NCI-H510A treated with DMSO at 0.1 percent for 48 hours (cell line): ENCODE results near the gene ST3GAL6.

Experiments
- DNase-seq: peaks from one replicate; lab custom pipeline; 2025; lab: John Stamatoyannopoulos, UW

The ST3GAL6 gene, protein sequence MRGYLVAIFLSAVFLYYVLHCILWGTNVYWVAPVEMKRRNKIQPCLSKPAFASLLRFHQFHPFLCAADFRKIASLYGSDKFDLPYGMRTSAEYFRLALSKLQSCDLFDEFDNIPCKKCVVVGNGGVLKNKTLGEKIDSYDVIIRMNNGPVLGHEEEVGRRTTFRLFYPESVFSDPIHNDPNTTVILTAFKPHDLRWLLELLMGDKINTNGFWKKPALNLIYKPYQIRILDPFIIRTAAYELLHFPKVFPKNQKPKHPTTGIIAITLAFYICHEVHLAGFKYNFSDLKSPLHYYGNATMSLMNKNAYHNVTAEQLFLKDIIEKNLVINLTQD

DNA sequence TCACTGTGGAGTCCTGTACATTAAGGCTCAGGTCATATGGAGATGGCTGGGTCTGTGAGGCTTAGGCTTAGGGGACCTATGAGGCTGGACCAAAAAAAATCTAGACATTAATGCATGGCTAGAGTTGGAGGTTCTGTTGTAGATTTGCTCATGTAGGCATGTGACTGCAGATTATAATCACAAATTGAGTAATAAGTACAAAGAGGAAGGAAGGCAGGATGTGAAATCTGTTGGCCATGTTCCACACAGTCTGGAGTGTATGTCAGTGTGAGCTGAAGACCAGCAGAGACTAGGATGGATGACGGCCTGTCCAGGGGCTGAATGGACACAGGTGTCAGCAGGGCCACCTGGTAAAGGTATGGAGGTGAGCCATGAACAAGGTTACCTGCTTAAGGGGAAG lies at the start of gene ST3GAL6:
TSS of gene ST3GAL6 (plus strand) at position 265 of the 400 bp plus-strand sequence. CDS start 5,101 bp downstream, outside the sequence.
- DNase-seq = no peak

DNA sequence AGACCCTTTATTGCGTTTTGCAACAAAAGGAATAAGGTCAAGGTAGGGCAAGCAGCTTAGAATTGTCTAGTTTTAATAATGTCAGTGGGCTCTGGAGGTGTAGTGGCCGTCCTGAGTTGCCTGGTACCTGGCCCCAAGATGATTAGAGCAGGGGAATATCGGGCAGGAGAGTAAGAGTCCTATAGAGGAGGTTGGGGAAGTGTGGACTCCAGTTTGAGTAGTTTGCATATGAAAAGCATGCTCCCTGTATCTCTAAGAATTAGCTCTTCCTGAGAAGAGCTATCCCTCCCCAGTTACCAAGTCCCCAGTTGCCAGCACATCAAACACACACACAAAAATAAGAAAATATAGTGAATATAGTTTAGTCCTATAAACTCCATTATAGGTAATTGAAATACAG lies 49.2 kb upstream of the ST3GAL6 start:
- DNase-seq = no peak

DNA sequence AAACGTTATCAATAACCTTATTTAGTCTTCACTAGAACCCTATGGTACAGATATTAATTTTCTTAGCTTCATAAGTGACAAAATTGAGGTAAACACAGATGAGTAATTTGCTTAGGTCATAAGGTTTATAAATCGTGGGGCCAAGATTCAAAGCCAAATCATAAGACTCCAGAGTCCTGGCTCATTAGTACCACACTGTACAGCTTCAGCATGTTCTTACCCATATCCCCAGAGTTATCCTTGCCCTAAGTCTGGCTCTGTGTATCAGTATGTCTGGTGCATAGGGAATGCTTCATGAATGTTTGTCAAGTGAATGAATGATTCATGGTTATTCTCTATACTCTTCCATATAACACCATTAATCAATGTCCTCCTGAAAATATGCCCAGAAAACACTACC lies 45.6 kb upstream of the ST3GAL6 start:
- no peak for DNase-seq

DNA sequence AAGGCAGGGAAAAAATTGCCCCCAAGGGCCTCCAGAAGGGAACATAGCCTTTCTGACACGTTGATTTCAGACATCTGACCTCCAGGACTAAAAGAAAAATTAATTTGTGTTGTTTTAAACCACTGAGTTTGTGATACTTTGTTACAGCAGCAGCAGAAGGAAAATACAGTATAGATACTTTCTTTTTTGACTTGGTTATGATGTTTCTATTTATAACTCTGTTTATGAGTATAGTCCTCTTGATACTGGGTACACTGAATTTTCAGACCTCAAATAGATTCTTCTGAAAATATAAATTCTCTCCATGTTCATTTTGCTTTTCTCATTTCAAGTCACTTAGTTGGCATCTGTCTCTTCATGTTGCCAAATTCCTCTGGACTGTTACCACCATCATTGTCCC lies 44.4 kb upstream of the ST3GAL6 start:
- no peak for DNase-seq

DNA sequence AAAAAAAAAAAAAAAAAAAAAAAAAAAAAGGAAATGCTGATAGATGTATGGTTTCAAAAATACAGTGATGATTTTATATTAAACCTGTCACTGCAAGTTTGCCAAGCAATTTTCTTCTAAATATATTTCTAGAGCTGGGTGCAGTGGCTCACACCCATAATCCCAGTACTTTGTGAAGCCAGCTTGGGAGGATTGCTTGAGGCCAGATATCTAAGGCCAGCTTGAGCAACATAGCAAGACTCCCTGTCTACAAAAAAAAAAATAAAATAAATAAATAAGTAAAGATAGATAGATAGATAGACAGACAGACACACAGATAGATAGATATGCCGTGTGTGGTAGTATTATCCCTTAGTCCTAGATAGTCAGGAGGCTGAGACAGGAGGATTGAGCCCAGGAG lies 41.4 kb upstream of the ST3GAL6 start:
- DNase-seq = no peak

DNA sequence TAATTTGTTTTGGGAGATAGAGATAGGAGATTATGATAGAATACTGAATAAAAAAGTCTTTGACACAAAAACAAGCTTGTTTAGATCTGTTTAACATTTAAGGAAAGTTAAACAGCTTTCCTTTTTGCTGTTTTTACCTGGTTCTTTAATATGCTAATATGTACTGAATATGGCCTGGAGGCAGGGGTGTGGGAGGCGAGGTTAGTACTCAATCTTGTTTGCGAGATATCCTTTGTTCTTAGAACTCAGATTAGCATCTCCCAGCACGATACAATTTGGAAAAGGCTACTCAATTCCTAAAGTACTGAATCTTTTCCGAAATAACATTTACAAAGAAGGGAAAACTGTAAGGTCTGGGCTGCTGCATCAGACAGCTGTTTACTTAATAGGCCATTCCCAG lies 40.8 kb upstream of the ST3GAL6 start:
- DNase-seq = no peak

DNA sequence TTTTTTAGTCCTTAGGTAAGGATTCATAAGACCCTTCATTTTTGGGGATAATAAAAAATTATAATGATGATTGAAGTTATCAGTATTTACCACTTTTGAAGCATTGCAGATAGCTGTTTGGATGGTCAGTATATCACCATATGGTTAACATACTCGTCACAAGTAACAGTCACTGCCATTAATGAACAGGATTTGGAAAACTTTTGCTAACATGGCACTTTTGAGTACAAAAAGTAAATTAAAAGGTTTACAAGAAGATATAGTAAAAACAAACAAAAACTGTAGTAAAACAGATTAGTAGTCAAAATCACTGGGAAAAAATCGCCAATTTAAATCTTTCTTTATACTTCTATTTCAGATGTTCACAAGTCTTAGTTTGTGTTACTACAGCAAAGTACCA lies 37.8 kb upstream of the ST3GAL6 start:
- DNase-seq = no peak

DNA sequence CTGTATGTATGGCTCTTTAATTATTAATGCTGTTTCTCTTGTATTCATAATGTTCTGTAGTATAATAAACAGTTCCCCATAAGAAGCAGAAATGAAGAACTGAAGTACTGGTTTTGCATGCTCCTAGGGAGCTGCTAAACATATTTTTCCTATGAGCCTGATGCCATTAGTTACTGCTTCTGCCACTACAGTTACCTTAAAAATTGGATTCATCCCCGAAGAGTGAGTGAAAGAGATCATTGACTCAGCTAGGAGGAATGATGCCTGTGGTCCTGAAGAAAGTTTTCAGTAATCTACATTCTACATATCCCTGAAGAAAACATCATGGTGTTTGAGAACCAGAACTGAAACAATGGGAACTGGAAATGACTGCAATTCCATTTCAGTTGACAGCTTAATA lies 37.1 kb upstream of the ST3GAL6 start:
- no peak for DNase-seq

DNA sequence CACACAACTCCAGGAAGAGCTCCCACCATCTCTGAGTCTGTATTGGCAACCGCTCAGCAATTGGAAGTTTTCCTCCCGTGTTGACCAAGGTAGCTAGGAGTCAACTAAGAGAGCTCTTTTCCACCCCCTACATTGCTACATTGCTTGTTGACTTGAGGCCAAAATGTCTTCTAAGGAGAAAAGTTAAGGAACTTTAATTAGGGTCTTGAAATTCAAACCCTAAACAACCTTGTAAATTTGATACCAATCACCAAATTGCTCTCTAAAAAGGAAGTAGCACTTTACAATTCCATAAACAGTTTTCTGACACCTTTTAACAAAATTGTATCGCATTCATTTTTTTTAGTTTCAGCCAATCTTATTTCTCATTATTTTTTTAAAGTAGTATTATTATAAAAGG lies 35.5 kb upstream of the ST3GAL6 start:
- DNase-seq = no peak

DNA sequence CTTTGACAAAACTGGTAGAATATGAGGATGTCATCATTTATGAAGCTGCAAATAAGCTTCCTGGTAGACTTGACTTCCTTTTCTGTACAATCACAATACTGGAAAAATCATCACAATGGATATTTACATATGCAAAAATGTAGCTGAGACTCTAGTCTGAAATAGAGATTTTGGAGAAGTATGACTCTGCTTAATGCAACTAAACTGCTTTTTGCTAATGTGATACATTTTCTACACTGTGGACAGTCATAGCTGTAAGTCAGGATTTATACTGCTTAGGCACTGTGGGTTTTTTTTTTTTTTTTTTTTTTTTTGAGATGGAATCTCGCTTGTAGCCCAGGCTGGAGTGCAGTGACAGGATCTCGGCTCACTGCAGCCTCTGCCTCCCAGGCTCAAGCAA lies 34.5 kb upstream of the ST3GAL6 start:
- DNase-seq = no peak

DNA sequence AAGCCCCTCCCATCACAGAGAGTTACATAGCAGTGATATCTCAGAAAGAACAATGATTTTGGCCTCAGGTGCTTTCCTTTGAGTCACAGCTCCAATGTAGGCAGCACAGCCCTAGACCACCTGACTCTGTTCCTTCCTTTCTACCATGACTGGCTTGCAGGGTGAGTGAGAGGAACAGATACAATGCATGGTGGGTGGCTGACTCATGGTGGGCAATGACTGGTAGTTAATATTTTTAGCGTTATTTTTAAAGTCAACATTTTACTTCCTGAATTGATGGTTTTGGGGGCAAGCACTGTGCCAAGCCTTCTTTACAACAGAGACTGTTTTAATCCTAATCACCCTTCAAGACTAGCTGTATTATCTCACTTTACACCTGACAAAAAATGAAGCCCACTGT lies 32.8 kb upstream of the ST3GAL6 start:
- DNase-seq = no peak

DNA sequence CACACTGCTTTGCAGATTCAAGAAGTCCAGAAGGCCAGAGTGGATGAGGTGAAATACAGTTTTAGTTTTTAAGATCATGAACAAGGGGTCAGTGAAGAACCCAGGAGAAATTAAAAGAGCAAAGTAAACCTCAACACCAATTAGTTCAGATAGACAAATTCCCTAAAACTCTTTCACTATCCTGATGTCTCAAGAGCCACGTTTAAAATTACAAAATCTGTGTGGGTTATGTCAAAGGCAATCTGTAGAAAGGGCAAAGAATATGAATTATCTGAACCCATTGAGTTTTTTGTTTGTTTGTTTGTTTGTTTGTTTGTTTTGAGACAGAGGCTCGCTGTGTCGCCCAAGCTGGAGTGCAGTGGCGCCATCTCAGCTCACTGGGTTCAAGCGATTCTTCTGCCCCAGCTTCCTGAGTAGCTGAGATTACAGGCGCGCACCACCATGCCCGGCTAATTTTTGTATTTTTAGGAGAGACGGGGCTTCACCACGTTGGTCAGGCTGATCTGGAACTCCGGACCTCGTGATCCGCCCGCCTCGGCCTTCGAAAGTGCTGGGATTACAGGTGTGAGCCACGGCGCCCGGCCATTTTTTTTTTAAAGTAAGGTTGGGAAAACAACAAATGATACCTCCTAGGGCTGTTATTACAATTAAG lies 32.1 kb upstream of the ST3GAL6 start:
- no peak for DNase-seq

DNA sequence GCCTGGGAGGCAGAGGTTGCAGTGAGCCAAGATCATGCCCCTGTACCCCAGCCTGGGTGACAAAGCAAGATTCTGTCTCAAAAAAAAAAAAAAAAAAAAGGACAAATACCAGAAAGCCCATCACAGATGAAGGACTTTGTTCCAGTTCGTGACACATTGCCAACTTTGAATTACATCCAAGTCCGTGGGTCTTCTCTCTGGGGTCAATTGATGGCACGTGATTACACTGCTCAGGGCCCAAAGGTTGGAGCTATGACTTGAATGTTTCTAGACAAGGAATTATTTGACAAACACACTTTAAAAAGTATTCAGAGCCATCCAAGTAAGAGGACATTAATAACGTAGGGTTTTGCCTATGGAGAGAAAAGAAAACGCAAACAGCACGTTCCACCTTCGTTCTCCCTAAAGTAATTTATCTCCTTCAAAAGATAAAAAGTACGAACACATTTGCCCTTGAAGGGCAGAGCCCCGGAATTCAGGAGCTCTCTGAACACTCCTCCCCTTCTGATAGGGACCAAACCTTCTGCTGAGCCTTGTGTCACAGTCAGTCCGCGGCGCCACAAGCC lies 31.3 kb upstream of the ST3GAL6 start:
- DNase-seq = no peak

DNA sequence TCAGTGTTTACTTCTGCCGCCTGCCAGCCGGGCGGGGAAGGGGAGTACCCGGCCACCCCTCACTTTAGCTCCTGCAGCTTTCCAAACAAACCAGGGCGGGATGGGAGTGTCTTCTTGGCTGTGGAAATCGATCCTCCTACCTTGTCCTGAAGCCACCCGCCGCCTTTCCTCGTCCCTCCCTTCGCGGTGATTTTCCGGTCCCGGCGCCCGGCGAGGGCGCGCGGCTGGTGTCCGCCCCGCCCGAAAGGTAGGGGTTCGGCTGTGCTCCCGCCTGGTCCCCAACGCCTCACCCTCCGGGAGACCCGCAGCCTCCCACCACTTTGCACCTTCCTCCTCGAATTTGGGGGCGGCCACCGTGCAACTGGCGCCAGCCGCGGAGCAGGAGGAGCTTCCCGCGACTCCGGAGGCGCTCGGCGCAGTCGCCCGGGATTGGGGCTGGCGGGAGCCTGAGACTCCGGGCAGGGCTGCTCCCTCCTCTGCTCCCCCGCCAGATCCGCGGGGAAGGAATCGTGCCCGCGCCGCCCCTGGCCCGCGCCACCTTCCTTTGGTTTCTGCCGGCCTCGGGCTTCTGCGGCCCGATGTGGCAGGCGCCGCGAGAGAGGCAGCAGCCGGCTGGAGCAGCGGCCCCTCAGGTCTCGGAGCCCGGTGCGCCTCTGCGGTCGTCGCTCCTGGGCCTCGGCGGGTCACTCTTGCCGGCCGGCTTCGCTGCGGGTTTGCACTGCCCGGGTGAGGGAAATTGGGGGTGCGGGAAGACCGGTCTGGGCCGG lies 30.7 kb upstream of the ST3GAL6 start:
- DNase-seq = peak; percentile 54

DNA sequence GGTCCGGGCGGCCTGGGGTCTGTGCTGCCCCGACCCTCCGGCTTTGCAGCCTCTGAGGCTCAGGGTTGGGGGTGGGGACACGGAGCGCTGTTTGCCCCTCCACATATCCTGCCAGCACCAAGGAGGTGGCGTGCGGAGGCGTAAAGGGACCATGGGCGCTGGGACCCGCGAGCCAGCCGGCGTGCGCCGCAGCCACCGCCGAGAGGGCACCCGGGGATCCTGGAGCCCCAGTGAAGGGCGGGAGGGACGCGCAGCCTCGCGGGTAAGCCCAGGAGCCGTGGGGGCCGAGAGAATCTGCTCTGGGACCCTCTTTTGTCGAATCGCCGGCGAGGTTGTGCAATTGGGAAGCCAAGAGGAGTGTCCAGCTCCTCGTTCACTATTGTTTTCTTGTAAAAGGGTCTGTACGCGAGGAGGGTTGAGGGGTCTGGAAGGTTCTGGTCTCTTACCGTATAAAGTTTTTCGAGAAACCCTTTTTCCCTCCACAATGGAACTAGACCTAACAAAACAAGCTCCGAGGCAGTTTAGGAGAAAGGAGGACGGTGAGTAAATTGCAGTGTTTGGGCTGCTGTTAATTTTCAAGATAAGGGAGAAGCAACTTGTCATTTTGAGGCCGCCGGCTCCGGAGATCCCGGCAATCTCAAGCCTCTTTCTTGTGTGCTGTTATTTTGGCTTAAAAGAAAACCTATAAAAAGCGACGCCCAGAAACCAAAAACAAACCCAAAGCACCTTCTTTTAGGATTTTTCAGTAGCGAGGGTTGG lies 29.9 kb upstream of the ST3GAL6 start:
- DNase-seq = no peak

DNA sequence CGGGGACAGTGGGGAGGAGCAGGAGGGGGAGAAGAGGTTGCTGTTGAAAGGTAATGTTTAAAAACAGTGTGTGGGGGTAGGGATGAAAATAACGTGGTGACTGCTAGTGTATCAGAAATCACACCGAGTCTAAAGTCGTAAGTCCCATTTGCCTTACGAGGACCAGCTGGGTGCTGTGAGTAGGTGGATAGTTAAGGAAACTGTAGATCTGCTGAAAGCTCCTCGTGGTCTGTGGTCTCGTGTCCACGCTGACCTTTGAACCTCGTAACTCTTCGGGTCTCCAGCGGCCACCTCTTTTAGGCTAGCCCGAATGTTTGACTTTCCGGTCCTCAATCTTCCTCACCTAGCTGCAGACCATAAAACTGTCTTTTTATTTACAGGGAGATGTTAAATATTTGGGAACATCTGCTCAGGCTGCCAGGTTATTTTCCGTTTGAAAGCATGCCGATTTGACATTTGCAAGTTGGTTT lies 29.3 kb upstream of the ST3GAL6 start:
- DNase-seq = peak; percentile 1

DNA sequence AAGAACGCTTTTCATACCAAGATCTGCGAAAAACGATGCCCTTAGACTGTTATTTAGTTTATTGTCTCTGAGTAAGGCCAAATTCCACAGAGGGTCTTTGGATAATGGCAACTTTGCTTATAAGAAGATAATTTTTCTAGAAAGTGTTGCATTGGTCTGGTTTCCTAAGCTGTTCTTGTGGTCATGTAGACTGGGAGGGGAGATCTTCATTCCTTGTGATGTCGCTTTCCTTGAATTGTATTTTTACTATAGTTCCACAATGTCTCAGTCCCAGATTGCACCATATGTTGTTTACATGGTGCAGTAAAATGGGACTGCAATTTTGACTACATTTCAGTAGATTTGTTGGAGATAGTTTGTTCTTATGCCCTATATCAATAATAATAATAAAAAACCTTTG lies 28.8 kb upstream of the ST3GAL6 start:
- DNase-seq = no peak

DNA sequence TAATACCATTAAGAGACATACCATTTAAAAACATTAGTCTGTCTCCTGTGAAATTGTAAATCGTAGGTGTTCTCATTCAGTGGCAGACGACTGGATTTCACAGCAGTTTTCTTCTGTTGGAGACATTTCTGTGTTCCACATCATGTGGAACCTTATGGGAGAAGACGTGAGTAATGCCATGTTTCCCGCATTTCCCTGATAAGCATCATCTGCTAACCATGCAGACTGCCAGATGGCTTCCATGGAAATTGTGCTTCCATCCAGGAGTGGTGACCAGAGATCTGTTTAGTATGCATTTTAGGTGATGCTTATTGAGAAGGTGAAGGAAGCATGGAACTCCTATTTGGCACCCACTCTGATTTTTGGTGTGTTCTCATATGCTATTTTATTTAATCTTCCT lies 28.4 kb upstream of the ST3GAL6 start:
- DNase-seq = no peak

DNA sequence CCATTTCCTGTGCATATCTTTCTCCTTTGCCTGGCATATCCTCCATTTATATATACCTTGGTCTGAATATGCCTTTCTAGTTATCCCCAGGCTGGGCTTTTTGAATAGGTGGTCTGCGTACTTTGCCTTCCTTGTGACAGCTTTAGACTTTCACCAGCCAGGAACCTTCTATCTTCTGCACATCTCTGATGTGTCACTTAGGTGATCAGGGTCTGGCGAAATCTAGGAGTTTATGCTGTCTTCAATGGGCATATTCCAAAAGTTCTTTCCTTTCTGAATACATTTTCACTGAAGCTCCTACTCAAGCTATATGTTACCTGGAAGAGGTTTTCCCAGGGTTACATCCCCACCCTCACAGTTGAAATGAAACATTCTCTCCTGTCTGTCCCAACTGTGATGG lies 27.8 kb upstream of the ST3GAL6 start:
- no peak for DNase-seq

DNA sequence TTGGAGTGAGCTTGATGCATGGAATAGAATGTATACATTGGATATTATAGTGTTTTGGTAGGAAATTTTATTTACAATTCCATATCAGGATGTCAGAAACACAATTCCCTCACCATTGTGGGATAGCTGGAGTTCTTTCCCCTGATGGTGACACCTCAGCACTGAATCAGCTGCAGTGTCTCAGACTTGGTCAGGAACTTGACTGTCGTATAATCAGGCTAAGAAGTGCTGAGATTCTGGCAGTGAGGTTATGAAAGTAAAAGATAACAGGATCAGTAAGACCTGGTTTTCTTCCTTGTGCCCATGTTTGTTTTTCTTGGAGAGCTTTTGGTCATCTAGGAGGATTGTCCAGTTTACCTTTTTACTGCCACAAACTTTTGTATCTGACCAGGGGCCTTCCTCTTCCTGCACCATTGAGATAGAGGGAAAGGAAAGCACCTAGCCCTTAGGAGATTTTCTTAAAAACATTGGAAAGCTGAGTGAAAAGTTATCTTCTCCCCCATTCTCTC lies 27.3 kb upstream of the ST3GAL6 start:
- DNase-seq = no peak

DNA sequence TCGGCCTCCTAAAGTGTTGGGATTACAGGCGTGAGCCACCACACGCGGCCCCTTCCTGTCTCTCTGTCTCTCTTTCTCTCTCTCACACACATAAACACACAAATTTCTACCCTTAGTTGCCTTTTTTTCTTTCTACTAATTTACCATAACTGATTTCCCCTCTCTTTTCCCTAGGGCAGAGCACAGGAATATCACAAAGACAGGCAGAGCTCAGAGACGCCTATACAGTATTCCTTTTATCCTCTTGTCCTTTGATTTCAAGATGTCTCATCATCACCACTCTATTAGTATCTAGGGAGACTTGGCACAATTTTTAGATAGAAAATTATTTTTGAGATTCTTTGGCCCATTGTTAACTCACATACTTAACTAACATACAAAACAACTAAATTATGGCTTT lies 25.8 kb upstream of the ST3GAL6 start:
- DNase-seq = no peak

DNA sequence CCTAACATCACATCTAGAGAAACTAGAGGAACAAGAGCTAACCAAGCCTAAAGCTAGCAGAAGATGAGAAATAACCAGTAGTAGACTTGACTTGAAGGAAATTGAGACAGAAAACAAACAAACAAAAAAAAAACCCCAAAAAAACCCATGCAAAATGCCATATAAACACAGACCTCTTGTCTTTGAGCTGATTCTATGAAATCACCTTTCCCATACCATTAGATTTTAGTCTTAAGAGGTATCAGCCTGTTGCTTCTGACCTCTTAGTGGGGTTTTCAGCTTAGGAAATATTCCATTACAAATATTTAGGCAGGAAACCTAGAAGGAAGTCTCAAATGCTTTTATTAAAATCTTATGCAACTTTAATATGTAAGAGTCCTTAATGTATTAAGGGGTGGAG lies 23.9 kb upstream of the ST3GAL6 start:
- no peak for DNase-seq
